Panc1 (cell line): ENCODE results near the gene FAM43A. TPM values are rescaled to one million over a fixed set of nuclear protein-coding genes. Genes with fewer than 3 reads are reported as not detected.

Experiments used
- ATAC-seq: fragments of 200-7000 bp; cut with Tn5 transposase; 2 replicates; pipeline ENCODE4 v1.9.1; 2020; ENCODE audit warnings: mild to moderate bottlenecking, moderate library complexity
- BruUV-seq: library from RNA; stranded (reverse); fragments of 400-500 nt; replicated peaks from 2 replicates; lab custom pipeline; 2021; lab: Mats Ljungman, UMichigan
- CTCF ChIA-PET: fragments of 300-600 bp; sonication (Branson Sonifier 250); formaldehyde crosslinking; loops from one replicate; lab custom pipeline; 2022; ENCODE audit warnings: antibody characterized with exemption; lab: Charles Lee
- POLR2A ChIA-PET: fragments of 300-600 bp; sonication (Branson Sonifier 250); formaldehyde crosslinking; loops from one replicate; lab custom pipeline; 2022; ENCODE audit warnings: antibody characterized with exemption; lab: Charles Lee
- DNase-seq: peaks from one replicate; pipeline ENCODE4 v3.0.0-alpha.2; 2010; ENCODE audit warnings: low read depth, low spot score
- H3K27ac ChIP-seq: 2 replicates; pipeline ENCODE4 v1.5.1; 2011; ENCODE audit warnings: mild to moderate bottlenecking, low read length, inconsistent platforms
- H3K27me3 ChIP-seq: fragments of 200-500 bp; sonication (Bioruptor generic); 2 replicates; pipeline ENCODE4 v1.6.0; 2014; ENCODE audit warnings: low read length, inconsistent platforms; ENCODE audit not compliant: control insufficient read depth, insufficient read depth
- H3K36me3 ChIP-seq: fragments of 200-500 bp; sonication (Bioruptor generic); 2 replicates; pipeline ENCODE4 v1.5.1; 2014; ENCODE audit warnings: inconsistent platforms, mild to moderate bottlenecking, low read length, moderate library complexity; ENCODE audit not compliant: control insufficient read depth, insufficient read depth
- H3K4me1 ChIP-seq: 2 replicates; pipeline ENCODE4 v1.5.1; 2011; ENCODE audit warnings: inconsistent platforms, mild to moderate bottlenecking, low read length, moderate library complexity; ENCODE audit not compliant: control insufficient read depth, insufficient read depth
- H3K4me3 ChIP-seq, 2 experiments: 2 replicates each; pipeline ENCODE4 v1.5.1; 2011 to 2012; ENCODE audit warnings: low read depth in 2 of 2, low read length in 2 of 2, mild to moderate bottlenecking in 2 of 2, inconsistent platforms in 1 of 2, moderate library complexity in 1 of 2
- H3K9me3 ChIP-seq: fragments of 200-500 bp; sonication (Bioruptor generic); 2 replicates; pipeline ENCODE4 v1.5.1; 2014; ENCODE audit warnings: low read depth, mild to moderate bottlenecking, inconsistent platforms, low read length, moderate library complexity; ENCODE audit not compliant: control insufficient read depth, insufficient read depth
- CTCF ChIP-seq: fragments of 450-650 bp; IDR thresholded peaks from 2 replicates; pipeline ENCODE4 v1.5.1; 2017; ENCODE audit warnings: mild to moderate bottlenecking
- POLR2AphosphoS5 ChIP-seq: IDR thresholded peaks from 2 replicates; pipeline ENCODE4 v1.6.1; 2012; ENCODE audit warnings: mild to moderate bottlenecking, low read depth, low read length, moderate library complexity
- SIN3A ChIP-seq: IDR thresholded peaks from 2 replicates; pipeline ENCODE4 v1.6.1; 2012; ENCODE audit warnings: low read depth, mild to moderate bottlenecking, low read length, moderate library complexity, borderline replicate concordance; ENCODE audit not compliant: insufficient read depth
- TCF7L2 ChIP-seq: IDR thresholded peaks from 2 replicates; pipeline ENCODE4 v1.6.1; 2011; ENCODE audit warnings: mild to moderate bottlenecking, low read depth, low read length, inconsistent platforms
- in situ Hi-C: cut with HindIII; loops from 2 replicates; pipeline ENCODE4 v1.10.0; 2016; ENCODE audit warnings: low sequenced_read_pairs, low pct_unique_long_range_greater_than_20kb
- intact Hi-C: fragments of 100-400 bp; cut with micrococcal nuclease; formaldehyde crosslinking; loops from one replicate; pipeline ENCODE4 v1.10.0; 2022; ENCODE audit not compliant: unreplicated experiment
- total RNA-seq: library from RNA; stranded (reverse); gene quantifications from one replicate; pipeline ENCODE4 v1.2.1, GENCODE V29; 2021; ENCODE audit not compliant: unreplicated experiment
- TF ChIP-seq, protein P1 (sequence below), 2 experiments: IDR thresholded peaks; 2 replicates each; pipeline ENCODE4 v1.6.1; 2011 to 2012; ENCODE audit warnings: low read depth in 2 of 2, control low read depth in 1 of 2, low read length in 1 of 2, mild to moderate bottlenecking in 1 of 2, moderate library complexity in 1 of 2; ENCODE audit not compliant: insufficient read depth in 1 of 2

FAM43A gene
- total RNA-seq, 1 experiment from 2014 or later: 51.4 TPM

- POLR2A ChIA-PET: no interaction called here
- DNase-seq: no peak
- peak overlapping the region; percentile 80 for H3K27ac ChIP-seq
Measured at GRCh38 chr3:194689493-194689944, 3.8 kb downstream of the FAM43A start.

GRCh38 chr3:194690501-194691372 is 5.1 kb downstream of the FAM43A start:
- DNase-seq: no peak
- intact Hi-C loops (no loop called here), in situ Hi-C loops (no loop called here)
- no peaks in the 10 kb centered on the region for H3K27me3 ChIP-seq
- H3K36me3 ChIP-seq: no peaks in the 10 kb centered on the region
- TF ChIP-seq CTCF (no peak), TCF7L2 (no peak), SIN3A (no peak), POLR2AphosphoS5 (no peak)
- TF ChIP-seq, protein P1, sequence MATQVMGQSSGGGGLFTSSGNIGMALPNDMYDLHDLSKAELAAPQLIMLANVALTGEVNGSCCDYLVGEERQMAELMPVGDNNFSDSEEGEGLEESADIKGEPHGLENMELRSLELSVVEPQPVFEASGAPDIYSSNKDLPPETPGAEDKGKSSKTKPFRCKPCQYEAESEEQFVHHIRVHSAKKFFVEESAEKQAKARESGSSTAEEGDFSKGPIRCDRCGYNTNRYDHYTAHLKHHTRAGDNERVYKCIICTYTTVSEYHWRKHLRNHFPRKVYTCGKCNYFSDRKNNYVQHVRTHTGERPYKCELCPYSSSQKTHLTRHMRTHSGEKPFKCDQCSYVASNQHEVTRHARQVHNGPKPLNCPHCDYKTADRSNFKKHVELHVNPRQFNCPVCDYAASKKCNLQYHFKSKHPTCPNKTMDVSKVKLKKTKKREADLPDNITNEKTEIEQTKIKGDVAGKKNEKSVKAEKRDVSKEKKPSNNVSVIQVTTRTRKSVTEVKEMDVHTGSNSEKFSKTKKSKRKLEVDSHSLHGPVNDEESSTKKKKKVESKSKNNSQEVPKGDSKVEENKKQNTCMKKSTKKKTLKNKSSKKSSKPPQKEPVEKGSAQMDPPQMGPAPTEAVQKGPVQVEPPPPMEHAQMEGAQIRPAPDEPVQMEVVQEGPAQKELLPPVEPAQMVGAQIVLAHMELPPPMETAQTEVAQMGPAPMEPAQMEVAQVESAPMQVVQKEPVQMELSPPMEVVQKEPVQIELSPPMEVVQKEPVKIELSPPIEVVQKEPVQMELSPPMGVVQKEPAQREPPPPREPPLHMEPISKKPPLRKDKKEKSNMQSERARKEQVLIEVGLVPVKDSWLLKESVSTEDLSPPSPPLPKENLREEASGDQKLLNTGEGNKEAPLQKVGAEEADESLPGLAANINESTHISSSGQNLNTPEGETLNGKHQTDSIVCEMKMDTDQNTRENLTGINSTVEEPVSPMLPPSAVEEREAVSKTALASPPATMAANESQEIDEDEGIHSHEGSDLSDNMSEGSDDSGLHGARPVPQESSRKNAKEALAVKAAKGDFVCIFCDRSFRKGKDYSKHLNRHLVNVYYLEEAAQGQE (IDR thresholded peaks at IDR 0.05; ENCODE audit: insufficient read depth in 1 of 2, low read depth in 2 of 2, low read length in 1 of 2): no peak
- CTCF ChIA-PET: interaction anchor here (0.7 to 1.1 kb wide), 2 partner anchors 19 to 408 kb away, joined by 3 read pairs; partner anchors contain the start of gene LSG1
- no peaks in the 10 kb centered on the region for H3K9me3 ChIP-seq
- H3K27ac ChIP-seq: peak overlapping the region; percentile 78
- POLR2A ChIA-PET: interaction anchor here (0.7 kb wide), 1 partner anchor 46 kb away, joined by 12 read pairs; no protein-coding TSS in a partner anchor
- no peak; the same call in 1 of the 2 replicates for ATAC-seq
- H3K4me1 ChIP-seq: peaks cover 37% of the 10 kb centered on the region
- H3K4me3 ChIP-seq: no peak overlapping the region
- no TSS peak for BruUV-seq

More at GRCh38 chr3:194689493-194689944, 3.8 kb downstream of the FAM43A start:
- H3K9me3 ChIP-seq: no peaks in the 10 kb centered on the region
- no TSS peak for BruUV-seq
- H3K4me1 ChIP-seq: peaks cover 43% of the 10 kb centered on the region
- intact Hi-C loops (loop anchor here (10.0 kb wide), 3 partner anchors 185 to 835 kb away; no protein-coding TSS in a partner anchor), in situ Hi-C loops (no loop called here)
- no peaks in the 10 kb centered on the region for H3K27me3 ChIP-seq
- ATAC-seq: no peak
- peak overlapping the region; percentile 72 to 91 for H3K4me3 ChIP-seq
- CTCF ChIA-PET: interaction anchor here (0.6 kb wide), 1 partner anchor 12 kb away, joined by 3 read pairs; no protein-coding TSS in a partner anchor
- TF ChIP-seq POLR2AphosphoS5 (peak; percentile 11; the same call in 1 of the 2 replicates), TCF7L2 (no peak), CTCF (no peak), SIN3A (no peak)
- TF ChIP-seq, protein P1 (IDR thresholded peaks at IDR 0.05; ENCODE audit: insufficient read depth in 1 of 2, low read depth in 2 of 2, low read length in 1 of 2): no peak
- H3K36me3 ChIP-seq: no peaks in the 10 kb centered on the region
